ENCODE measurements around the gene GIPC3.

Gene GIPC3

GRCh38 chr19:3642296-3642695 lies 57.0 kb downstream of the GIPC3 start:
- H3K4me3 ChIP-seq: no peak overlapping the region
- no peak for TF ChIP-seq CTCF (IDR thresholded peaks at IDR 0.05)
- H3K27ac ChIP-seq: no peak overlapping the region
- DNase-seq (ENCODE audit: low spot score): no peak
